Activated CD8-positive, alpha-beta memory T cell treated with anti-CD3 and anti-CD28 coated beads for 36 hours (primary cell): Measurements from ENCODE around the gene TTC34. TPM values are rescaled to one million over a fixed set of nuclear protein-coding genes. Genes with fewer than 3 reads are reported as not detected.

ENCODE experiments used
- CTCF ChIA-PET: fragments of 350-600 bp; sonication (Branson Sonifier 250); formaldehyde crosslinking; loops from one replicate; lab custom pipeline; 2021; ENCODE audit warnings: antibody characterized with exemption; lab: Charles Lee
- POLR2A ChIA-PET: fragments of 350-600 bp; sonication (Branson Sonifier 250); formaldehyde crosslinking; loops from one replicate; lab custom pipeline; 2021; ENCODE audit warnings: antibody characterized with exemption; lab: Charles Lee
- total RNA-seq, 2 experiments: library from RNA; stranded (reverse); gene quantifications; one replicate each; pipeline ENCODE4 v1.2.3, GENCODE V29; 2021

The TTC34 gene
- total RNA-seq, 2 experiments from 2014 or later: 1.0 to 1.1 TPM

DNA sequence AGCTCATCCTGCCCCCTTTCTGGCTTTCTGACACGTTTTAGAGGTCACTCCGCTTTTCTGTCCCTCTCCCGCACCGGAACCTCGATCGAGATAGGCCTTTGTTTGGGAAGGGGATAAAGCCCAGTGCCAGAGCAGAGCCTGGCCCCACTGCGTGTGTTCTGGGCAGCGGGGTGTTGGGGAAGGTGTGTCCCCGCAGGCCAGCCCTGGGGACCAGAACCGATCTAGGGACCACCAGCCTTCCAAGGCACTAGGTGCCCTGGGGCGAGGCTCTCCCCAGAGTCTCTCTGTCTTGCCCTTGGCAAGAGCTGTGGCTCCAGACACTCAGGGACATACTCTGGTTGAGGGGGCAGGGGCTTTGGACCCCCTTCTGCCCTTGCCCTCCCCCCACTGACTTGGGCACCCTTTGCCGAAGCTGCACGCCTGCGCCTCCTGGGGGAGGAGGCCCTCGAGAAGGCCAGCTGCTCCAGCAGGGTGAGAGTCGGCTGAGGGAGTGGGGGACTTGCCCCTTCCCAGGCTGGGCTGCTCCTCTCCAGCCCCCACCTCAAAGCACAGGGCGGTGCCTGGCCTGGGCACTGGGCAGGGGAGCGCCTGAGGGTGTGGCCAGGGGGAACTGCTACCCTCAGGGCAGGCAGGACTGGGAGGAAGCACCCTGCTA is 198.5 kb downstream of the TTC34 start:
- CTCF ChIA-PET: no interaction called here
- POLR2A ChIA-PET: no interaction called here

DNA sequence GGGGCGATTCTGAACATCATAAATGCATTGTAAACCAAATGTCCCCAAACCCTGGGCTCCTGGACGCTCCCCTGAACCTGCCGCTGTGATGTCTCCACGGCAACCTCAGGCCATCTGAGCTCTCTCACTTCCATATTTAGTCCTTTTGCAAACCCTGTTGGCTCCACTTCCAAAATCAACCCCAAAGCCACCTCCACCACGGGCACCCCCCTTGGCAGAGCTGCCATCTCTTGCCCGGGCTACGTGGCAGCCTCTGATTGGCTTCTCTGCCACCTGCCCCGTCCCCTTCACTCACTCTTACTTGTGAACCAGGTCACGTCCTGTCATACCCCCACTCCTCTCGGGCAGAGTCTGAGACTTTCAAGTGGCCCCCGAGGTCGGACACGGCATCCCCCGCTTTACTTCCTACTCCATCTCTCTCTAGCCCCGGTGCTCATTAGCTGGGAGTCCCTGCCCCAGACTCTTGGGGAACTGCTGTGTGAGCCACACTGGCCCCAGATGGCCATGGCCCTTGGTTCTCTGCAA is 199.1 kb downstream of the TTC34 start:
- ChIA-PET CTCF (no interaction called here), POLR2A (no interaction called here)

DNA sequence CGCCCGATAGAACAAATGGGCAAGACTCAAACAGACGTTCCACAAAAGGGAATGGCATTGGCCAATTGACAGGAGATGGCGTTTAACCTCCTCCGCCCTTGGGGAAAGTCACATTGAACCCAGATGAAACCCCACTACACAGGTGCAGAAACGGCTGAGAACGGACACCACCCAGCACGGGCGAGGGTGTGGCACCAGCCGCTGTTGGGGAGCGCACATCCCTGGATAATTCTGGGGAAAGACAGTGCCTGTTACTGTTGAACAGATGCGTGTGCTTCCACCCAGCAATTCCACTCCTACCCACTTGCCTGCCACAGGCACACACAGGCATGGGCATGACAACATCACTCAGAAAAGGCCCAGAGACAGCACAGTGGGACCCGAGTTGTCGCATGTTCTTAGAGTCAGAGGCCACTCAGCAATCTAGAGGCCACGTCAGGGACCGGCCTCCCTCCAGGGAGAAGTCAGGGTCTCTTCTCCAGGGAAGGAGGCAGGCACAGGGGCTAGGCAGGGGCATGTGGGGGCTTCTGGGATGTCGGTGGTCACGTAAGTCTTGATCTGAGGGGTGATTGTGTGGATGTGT is 199.7 kb downstream of the TTC34 start:
- CTCF ChIA-PET: no interaction called here
- POLR2A ChIA-PET: no interaction called here

DNA sequence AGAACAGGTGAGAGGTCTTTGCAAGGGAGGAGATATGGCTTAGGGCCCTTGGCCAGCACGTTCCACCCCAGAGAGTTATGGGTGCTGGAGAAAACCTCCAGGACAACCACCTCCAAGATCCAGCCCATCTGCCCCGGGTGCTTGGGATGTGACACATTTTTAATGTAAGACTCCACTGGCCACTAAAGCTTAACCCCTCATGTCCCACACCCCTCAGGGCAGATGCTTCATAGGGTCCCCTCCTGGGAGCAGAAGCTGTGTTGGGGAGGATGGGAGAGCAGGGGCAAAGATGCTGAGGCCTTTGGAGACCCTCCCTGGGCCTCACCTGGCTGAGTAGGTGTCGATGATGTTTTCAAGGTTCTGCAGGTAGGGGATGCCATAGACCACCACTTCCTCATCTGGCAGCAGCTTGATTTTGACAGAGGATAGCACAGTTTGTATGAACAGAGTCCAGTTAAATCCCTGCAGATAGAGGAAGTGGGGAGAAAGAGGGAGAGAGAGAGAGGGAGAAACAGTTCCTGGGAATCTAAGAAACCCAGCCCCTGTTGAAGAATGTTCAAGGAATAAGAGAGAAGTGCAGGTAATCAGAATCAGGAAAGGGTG is 203.1 kb downstream of the TTC34 start:
- ChIA-PET POLR2A (no interaction called here), CTCF (interaction anchor here (0.8 kb wide), 1 partner anchor 18 kb away, joined by 5 read pairs; no protein-coding TSS in a partner anchor)

DNA sequence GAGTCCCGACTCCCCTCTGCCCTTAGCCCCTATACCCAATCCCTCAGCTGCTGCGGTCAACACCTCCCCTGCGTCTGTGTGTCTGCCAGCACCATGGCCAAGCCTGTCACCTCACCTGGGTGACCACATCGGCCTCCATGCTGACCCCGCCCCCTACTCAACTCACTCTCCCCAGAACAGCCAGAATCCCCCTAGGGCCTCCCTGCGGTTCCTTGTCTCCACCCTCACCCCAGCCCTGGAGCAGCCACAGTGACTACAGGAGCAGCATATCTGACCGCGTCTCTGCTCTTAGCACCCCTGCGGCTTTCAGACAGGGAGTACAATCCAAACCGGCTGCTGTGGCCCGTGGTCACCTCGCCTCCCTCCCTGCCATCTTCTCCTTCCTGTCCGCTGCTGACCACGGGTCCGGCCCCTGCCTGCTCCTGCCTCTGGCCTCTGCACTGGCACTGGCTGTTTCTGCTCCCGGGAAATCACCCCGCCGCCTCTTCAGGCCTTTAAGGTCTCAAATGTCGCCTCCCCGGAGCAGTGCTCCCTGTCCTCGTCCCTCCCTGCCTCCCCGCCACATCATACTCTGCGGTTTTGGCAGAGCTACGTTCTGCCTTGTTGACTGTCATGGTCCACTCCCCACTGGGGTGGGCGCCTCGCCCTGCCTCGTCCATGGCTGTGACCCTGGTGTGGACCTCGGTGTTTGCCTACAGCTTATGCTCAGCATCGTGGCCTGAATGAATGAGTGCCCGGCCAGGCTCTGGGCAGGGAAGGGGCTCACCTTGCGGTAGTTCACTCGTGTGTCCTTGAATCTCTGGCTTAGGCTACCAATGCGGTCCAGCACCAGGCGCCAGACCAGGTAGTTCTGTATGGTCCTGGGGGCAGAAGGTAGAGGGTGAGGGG is 203.8 kb downstream of the TTC34 start:
- CTCF ChIA-PET: no interaction called here
- POLR2A ChIA-PET: no interaction called here

DNA sequence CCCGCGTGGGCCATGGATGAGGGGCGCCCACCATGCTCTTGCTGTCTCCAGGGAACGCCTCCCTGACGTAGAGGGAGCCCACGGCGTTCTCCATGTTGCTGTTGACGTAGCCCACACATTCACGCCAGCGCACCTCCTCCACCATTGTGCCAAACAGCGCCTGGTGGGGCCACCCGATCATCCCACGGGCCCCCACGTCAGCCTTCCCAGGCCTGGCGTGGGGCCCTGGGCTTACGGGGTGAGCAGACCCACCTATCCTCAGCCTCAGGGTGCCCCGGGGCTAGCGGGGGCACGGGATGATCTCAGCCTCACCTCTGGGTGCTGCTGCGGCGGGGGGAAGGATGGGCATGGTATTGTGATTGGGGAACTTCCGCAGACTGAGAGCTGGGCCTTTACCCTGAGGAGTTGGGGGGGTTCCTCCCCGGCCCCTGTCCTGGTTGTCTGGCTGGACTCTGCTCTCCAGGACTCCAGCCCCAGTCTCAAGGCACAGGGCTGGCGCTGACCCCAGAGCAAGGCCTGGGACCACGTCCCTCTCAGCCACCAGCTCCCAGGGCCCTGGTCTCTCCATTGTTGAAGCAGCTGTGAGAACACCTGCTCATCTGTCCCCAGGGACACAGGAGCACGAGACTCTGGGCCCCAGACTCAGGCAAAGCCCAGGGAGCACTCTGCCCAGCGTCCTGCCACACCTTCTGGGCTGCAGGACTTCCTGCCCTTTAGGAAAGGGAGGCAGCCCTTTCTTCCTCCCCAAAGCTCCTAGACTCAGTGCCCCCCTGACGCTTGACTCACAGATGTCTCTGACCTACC is 204.8 kb downstream of the TTC34 start:
- ChIA-PET CTCF (no interaction called here), POLR2A (no interaction called here)

DNA sequence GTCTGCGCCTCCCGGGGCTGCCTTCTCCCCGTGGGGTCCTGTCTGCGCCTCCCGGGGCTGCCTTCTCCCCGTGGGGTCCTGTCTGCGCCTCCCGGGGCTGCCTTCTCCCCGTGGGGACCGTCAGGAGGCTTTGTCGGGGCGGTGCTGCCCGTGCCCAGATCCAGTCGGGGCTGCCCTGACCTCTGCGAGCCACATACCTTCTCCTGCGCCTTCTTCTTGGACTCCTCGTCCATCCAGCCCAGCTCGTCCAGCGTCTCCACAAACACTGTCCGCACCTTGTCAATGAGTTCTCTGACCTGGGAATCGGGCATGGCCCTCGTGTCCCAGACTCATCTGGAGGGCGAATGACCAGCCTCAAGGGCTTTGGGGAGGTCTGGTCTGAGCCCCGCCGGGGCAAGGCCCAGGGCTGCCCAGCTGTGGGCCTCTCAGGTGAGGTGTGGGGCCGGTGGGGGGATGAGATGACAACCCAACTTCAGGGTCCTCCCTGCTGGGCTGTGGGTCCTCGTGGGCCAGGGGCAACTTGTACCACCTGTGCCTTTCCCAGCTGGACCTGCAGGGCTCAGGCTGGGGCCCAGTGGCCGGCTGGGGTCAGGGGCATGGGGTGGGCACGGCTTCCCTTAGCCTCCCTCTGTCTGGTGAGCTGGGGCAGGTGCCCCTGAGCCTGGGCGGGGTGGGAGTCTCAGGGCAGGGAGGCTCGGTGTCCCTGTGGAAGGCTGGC is 205.5 kb downstream of the TTC34 start:
- ChIA-PET CTCF (no interaction called here), POLR2A (no interaction called here)

DNA sequence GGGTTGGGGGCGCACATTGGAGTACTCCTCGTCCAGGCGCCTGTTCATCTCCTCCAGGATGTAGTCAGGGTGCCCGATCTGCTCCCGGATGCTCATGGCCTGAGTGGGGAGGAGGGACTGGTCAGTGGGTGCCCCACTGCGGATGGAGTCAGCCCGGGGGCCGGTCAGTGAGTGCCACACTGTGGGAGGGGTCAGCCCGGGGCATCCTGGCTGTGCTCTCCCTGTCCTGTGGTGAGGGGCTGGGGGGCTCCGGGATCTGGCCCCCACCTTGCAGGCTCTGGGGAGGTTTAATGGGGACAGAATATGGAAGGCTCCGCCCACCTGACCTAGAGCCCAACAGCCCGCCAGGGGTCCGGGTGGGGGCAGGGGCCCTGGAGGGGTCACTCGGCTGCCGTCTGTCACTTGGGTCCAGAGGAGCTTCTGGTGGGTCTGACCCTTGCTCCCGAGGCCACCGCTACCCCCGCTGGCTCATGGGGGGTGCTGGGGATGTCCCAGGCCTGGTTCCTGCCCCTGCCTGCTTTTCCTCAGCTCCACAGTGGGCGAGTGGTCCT is 206.2 kb downstream of the TTC34 start:
- ChIA-PET CTCF (no interaction called here), POLR2A (no interaction called here)

DNA sequence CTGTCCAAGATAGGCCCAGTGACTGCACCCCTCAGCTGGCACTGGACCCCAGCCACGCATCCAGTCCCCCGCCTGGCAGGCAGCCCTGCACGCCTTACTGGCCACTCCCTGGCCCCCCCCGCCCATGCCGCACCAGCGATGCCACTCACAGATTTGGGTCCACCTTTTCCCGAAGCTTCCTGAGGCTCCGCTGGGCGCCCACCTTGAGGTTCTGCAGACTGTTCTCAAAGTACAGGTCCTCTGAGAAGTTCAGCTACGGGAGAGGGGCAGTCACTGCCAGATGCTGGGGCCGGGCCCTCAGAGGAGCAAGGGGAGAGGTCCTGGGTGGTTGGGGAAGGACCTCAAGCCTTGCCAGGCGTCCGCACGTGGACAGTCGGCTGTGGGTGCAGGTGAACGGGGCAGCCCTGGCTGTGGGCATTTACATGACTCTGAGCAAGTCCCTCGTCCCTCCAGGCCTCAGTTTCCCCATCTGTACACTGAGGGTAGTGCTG is 206.8 kb downstream of the TTC34 start:
- ChIA-PET POLR2A (no interaction called here), CTCF (no interaction called here)

DNA sequence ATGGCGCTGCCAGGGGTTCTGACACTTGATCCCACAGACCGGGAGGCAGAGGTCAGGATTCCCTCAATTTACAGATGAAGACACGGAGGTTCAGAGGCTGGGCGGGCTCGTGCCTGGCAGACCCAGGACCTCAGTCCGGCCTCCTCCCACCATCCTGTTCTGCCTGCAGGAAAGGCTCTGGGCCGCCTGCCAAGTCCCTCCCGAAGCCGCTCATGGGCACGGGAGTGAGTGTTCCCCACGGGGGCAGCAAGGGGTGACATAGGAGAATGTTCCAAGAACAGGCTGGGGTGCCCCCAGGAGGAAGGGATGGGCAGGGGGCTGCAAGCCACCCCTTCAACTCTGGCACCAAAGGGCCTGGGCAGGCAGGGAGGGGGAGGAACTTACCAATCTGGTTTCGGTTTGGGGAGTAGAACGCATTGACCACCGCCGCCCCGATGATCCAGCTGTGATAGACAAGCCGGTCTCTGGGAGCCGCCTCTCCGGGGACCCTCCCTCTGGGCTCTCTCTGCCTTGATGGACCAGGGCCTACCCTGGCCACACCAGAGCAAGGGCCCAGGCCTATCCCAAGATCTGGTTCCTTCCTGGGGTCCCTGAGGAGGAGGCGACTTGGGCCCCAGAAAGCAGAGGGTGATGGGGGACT is 207.4 kb downstream of the TTC34 start:
- ChIA-PET CTCF (no interaction called here), POLR2A (no interaction called here)

DNA sequence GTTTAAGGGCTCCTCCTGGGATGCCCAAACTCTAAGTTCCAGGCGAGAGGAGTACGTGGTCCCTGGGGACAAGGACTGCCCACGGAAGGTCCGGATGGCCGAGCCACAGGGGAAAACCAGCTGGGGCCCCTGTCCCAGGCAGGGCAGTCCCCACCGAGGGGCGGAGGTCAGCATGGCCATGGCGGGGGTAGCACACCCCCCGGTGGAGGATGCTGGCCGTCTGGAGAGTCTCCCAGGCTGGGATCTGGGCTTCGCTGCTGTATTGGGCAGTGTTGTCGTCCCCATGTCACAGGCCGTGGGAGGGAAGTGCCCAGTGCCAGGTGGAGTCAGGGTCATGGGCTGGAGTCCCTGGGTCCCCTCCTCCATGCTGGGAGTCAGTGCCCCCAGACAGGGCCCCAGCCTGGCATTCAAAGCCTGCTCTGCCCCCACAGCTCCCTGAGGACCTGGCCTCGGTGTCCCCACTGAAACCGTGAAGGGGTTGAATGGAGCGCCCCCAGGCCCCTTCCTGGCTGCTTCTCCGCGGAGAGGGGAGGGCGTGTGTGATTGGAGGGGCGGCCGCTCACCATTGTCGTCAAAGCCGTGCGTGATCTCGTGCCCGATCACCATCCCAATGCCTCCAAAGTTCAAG is 208.1 kb downstream of the TTC34 start:
- ChIA-PET CTCF (no interaction called here), POLR2A (no interaction called here)

DNA sequence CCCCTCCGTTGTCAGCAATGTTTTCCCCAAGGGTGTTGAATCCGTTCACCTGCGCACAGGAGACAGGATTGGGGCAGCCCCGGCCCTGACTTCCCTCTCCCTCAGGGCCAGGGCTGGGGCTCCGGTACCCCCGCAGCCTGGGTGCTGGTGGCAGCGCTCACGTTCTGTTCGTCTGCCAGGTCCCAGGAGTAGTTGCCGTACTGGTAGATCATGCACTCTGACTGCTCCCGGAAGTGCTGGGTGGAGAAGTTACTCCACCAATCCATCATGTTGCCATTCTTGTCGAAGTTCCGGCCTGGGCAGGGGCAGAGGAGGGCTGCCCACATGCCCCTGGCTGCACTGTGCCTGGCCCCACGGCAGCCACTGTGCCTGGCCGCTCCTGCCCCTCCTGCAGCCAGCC is 208.8 kb downstream of the TTC34 start:
- POLR2A ChIA-PET: no interaction called here
- CTCF ChIA-PET: no interaction called here

DNA sequence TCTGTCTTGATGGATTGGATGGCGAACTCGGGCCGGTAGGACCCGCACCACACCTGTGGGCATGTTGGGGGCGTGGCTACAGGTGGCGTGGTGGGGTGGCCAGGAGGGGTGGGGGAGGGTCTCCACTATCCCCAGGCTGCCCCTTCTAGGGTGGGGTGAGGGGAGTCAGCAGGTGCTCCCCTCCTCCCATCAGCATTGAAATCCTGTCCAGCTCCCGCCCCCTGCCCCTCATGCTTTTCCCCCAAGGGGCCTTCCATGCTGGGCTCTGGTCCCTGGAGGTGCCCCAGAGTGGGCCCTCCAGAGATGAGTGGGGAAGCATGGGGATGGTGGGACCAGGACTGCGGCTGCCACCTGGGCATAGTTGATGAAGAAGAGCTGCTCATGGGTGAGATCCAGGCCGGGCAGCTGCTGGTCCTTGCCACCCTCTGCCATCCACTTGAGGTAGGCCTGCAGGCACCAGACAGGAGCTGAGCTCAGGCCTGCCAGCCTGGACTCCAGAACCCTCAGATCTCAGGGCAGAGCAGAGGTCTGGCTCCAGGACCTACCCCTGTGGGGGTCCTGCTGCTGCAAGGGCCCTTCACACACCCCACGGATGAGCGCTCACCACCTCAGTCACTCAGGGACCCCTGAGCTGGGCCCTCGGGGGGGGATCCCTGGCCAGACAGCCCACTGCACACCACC is 209.8 kb downstream of the TTC34 start:
- ChIA-PET CTCF (no interaction called here), POLR2A (no interaction called here)

DNA sequence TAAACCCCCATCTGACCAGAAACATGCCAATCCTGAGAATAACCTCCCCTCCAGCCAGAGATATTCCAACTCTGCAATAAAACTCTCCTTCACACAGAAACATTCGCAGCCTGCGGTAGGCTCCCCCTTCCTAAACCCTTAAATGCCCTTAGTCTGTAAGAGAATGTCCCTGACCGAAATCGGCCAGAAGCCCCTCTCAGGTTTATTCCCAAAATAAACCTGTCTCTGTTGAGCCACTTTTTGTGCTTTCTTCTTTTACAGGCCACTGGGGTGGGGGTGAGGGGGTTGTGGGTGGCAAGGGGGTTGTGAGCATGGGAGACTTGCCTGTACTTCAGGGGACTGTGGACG is 210.3 kb downstream of the TTC34 start:
- CTCF ChIA-PET: no interaction called here

DNA sequence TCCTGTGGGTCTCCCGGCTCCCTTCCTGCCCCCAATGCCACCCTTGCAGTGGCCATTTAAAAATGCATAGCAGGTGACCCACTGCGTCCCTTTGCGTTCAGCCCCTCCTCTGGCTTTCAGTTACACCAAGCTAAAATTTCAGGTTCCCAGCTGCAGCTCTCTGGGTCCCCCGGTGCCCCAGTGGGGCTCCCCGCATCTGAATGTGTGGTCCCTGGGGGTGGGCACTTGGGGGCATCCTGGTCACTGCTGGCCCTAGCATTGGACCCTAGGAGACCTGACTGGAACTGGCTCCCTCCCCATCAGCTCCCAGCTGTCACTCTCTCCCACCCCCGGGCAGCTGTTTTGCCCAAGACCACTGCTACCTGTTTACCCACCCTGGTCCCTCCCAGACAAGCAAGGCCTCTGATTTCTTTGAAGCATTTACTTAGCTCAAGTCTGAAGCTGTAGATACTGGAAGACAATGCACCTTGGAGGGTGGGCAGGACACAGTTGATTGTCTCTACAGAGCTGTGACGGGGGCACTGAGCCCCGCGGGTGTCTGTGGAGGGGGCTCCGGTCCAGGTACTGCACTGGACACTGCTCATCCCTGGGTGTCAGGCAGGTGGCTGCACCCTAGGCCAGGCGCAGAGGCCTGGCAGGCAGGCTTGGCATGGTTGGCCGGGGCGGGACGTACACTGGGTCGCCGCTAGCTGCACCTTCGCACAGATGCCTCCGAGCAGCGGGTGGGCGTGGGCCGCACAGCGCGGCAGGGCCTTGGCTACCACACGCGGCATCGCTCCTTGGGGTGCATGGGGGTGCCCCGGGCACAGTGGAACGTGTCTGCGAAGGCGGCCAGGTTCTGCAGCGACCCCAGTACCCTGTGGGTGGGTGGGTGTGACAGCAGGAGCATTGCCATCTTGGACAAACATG is 211.0 kb downstream of the TTC34 start:
- ChIA-PET POLR2A (no interaction called here), CTCF (no interaction called here)

More for the DNA sequence above, 210.3 kb downstream of the TTC34 start:
- POLR2A ChIA-PET: no interaction called here
